Activated CD8-positive, alpha-beta memory T cell treated with anti-CD3 and anti-CD28 coated beads, Interleukin-2, amount 50 U/mL, for 24 hours (primary cell): ENCODE results near the gene CYLD.

Source experiments
- DNase-seq: peaks from one replicate; pipeline ENCODE4 v3.0.0-alpha.2; 2020; ENCODE audit errors: extremely low read depth

The CYLD gene

GRCh38 chr16:50711040-50711439 lies 30.8 kb upstream of the CYLD start:
- no peak for DNase-seq

GRCh38 chr16:50711862-50712559 lies 29.9 kb upstream of the CYLD start:
- DNase-seq: no peak

GRCh38 chr16:50712560-50712898 lies 29.4 kb upstream of the CYLD start:
- no peak for DNase-seq

GRCh38 chr16:50712956-50713355 lies 28.9 kb upstream of the CYLD start:
- DNase-seq: no peak

GRCh38 chr16:50717091-50717490 lies 24.8 kb upstream of the CYLD start:
- no peak for DNase-seq

- DNase-seq: no peak
Observed at GRCh38 chr16:50717494-50717893, 24.4 kb upstream of the CYLD start.

- DNase-seq: no peak
Observed at GRCh38 chr16:50718061-50718760, 23.7 kb upstream of the CYLD start.

- DNase-seq: no peak
Observed at GRCh38 chr16:50718761-50719400, 23.0 kb upstream of the CYLD start.

GRCh38 chr16:50719401-50720337 lies 22.2 kb upstream of the CYLD start:
- DNase-seq: no peak

- DNase-seq: no peak
Observed at GRCh38 chr16:50721549-50722404, 20.1 kb upstream of the CYLD start.

GRCh38 chr16:50722405-50722737 lies 19.5 kb upstream of the CYLD start:
- no peak for DNase-seq

GRCh38 chr16:50722960-50723359 lies 18.9 kb upstream of the CYLD start:
- no peak for DNase-seq

GRCh38 chr16:50724306-50724705 lies 17.6 kb upstream of the CYLD start:
- DNase-seq: no peak

- DNase-seq: no peak
Observed at GRCh38 chr16:50731130-50731988, 10.5 kb upstream of the CYLD start.

GRCh38 chr16:50731989-50732832 lies 9.7 kb upstream of the CYLD start:
- DNase-seq: no peak

- no peak for DNase-seq
Observed at GRCh38 chr16:50733468-50733867, 8.4 kb upstream of the CYLD start.

GRCh38 chr16:50735629-50736122 lies 6.2 kb upstream of the CYLD start:
- no peak for DNase-seq

- DNase-seq: no peak
Observed at GRCh38 chr16:50736448-50736847, 5.4 kb upstream of the CYLD start.

GRCh38 chr16:50737420-50737959 lies 4.4 kb upstream of the CYLD start:
- no peak for DNase-seq
